ENCODE results near the gene NDRG2.

NDRG2 gene

DNA sequence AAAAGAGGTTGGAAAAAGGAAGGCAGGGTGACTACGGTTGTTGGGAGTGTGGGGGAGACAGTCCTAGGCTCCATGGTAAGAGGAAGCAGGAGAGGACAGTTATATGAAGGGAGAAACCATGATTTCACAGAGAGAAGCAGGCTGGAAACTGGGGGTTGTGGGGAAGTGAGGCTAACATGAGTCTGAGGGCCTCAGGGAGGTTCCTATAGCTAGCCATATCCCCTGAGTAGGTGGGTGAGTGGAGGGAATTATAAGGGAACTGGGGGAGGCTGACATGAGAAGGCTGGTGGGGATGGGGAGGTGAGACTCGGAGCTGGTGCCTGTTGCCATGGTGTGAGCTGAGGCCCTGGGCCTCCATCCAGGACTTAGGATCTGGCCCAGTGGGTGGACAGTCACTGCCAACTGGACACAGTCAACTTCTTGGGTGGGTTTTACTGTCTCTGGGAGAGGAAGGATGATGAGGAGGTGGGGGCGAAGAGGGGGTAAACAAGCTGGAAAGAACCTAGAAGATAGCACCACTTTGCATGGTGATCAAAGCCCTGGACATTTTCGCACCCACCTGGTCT lies 8.4 kb upstream of the NDRG2 start:
- DNase-seq (ENCODE audit: low read depth, low spot score), result no peak

DNA sequence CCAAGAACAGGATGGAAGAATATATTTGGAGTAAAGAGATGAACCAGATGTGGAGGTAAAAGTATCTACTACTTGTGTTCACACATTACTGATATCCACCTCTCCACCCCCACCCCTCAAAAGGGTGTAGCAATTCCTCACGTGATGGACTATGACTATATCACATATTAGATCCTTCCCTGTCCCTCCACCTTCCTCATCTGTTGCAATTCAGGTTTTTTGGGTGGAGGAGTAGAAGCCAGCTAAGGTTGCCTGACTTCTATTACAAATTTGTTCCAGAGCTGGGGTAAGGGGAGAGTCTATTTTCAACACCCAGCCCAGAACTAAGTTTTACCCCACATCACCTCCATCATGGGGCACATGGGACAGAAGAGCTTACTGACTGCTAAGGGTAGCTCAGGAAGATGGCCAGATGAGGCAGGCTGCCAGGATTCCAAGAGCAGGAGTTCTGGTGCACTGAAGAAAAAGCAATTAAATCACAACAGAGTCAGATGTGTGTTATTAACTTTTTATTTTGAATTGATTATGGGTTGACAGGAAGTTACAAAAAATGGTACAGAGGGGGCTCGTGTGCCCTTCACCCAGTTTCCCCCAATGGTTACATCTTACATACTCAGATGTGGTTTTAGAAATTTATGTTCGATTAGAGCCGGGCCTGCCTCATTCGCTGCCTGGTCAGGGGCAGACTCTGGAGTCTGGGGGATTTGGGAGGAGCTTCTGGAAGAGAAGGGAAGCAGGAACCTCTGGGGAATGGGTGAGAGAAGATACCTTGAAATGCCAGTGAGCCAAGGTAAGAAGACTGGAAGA lies 7.7 kb upstream of the NDRG2 start:
- DNase-seq (ENCODE audit: low read depth, low spot score), result no peak

DNA sequence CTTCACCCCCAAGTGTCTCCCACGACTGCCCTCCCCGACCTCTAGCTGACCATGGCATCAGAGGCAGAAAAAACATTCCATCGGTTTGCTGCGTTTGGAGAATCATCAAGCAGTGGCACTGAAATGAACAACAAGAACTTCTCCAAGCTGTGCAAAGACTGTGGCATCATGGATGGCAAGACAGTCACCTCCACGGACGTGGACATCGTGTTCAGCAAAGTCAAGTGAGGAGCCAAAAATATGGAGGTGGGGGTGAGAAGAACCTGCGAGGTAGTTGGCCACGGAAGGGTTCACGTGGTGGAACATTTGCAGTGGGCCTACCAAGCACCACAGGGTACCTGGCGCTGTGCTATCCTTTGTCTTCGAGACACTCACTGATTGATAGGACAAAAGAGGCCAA lies 5.7 kb upstream of the NDRG2 start:
- DNase-seq (ENCODE audit: low read depth, low spot score), result no peak

DNA sequence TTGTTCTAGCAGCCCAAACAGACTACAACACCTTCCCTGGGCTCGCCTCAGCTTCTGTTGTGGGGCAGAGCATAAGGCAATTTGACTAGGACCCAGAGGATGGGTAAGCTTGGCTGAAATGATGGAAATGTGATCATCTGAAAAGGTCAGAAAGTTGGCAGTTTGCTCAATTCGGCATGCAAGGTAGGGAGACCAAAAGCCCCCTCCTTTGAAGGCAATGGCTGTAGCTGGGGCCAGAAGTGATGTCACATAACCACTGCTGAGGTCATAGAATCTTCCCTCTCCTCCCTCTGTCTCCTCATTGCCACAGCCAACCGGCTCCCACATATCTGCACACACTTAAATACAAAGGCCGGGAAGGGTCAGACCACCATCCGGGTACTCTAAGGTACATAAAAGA lies 5.1 kb upstream of the NDRG2 start, which contains the start of gene TPPP2:
Gene TPPP2 (plus strand): TSS at position 301 of the 400 bp plus-strand sequence. CDS start 365 bp downstream, outside the sequence.
- no peak for DNase-seq (ENCODE audit: low read depth, low spot score)

DNA sequence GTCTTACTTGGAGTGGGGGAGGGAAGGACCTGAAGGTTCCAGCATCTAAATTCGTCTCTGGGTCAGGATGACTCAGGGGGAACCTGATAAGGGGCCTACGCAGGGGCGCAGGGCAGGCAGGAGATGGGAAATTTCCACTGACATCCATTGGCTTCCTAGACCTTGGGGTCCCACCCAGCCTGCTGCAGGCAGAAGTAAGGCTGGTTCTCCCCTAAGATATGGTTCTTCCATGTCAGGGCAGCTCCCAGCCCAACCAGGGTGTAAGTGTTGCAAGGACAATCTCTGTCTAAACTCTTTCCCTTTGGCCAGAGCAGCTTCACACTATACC lies 2.1 kb upstream of the NDRG2 start:
- DNase-seq (ENCODE audit: low read depth, low spot score), result no peak

DNA sequence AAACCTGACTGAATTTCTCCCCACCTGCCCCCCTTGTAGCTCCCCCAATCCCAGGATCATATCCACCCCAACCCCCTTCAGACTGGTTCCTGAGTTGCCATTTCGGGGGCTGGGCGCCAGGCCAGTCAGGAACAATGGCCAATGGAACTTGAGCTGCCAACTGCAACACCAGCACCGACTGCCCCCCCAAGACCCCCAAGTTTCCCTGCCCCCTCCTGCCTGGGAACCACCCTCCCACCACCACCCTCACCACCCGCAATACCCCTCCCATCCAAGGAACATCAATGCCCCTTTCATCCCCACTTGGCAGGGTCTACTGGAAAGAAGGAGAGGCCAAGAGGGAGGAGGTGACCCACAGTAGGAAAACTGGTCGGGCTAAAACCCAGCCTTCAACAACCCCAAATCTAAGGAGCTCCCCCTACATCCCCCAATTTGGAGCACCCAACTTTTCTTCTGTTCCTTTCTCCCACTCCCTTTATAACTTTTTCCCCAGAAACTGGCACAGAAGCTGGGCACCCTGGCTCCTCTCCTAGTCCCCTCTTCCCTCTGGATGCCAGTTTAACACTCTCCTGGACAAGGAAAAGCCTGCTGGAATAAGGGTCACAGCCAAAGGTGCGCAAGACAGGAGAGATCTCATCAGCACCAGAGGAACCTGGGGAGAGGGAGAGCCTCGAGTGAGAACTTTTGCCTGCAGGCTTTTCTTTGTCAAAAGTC lies 1.6 kb upstream of the NDRG2 start:
- DNase-seq (ENCODE audit: low read depth, low spot score), result no peak

DNA sequence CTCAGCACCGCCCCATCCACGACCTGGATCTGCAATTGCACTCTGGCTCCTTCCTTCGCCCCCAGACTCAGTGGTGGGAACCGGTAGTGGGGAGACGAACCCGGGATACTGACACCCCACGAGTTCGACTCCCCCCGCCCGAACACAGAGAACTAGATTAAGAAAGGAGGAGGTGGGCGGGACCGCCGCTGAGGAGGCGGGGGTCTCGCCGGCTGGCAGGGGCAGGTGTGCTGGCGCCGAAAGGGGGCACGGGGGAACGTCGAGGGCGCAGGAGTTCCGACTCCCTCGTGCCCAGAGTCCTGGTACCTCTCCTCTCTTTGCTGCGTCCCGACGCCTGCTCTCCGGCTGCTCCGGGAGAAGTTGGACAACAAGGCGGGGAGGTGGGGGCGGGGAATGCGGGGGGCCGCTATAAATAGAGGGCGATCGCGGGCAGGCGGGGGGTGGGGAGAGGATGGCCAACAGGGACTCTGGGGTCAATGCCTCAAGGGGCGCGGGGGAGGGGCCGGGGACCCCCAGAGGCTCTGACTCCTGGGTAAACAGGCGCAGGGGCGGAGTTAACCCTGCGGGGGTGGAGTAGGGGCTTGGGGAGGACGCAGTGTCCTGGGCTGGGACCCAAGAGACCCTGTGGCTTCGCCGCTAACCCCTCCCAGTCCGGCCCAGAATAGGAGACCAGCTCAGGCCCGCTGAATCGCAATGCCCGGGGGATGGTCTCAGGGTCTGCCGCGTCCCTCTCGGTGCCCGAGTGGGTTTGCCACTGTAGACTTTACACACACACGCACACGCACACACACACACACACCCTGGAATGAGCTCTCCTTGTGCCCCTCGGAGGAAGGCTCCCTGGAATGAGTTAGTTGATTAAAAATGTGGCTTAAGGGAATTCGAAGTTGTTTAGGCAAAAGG lies 761 bp upstream of the NDRG2 start:
- no peak for DNase-seq (ENCODE audit: low read depth, low spot score)

DNA sequence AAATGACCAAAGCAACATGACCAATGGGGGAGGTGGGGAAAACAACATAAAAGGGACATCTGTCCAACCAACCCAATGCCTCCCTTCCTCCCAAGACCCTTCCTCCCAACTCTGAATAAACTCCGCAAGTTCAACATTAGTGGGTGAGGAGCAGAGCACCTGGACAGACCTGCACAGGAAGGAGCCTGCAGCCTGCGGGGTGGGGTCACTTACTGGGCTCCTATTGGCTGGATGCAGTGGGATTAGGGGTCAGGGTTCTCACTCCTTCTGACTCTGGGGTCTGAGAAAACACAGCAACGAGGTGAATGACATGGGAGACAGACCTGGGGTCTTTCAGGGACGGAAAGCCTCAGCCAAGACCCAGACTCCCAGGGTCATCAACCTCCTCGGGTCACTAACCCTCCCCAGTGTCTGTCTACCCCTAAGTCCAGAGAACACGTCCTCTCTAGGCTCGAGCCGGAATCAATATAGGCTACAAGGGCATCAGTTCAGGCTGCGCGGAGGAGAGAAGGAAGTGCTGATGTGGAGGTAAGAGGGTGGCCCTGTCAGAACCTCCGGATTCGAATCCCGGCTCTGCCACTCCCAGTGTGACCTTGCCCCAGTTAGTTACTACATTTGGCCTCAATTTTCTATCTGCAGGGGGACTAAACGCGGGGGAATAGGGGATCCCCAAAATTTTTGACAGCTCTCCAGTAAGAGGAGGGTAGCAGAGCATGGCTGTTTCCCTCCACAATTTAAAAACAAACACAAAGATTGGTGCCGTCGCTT lies 860 bp downstream of the NDRG2 start:
- DNase-seq (ENCODE audit: low read depth, low spot score), result no peak

DNA sequence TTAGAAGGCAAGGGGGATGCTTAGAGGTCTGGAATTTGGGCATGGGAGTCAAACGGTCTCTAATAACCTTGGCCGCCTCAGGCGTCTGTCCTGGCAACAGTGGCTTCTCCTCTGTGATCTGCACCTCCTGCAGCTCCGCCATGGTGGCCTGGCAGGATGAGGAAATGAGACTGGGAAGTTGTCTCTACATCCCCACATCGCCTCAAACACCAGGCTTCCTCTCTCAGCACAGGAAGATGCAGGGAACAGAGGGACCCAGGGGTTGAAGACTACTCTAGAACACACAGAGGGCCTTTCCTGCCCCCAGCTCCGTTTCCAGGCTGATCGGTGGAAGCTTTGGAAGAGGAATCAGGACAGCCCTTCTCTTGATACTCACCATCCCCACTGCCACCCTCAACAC lies 1.7 kb downstream of the NDRG2 start:
- DNase-seq (ENCODE audit: low read depth, low spot score), result no peak

DNA sequence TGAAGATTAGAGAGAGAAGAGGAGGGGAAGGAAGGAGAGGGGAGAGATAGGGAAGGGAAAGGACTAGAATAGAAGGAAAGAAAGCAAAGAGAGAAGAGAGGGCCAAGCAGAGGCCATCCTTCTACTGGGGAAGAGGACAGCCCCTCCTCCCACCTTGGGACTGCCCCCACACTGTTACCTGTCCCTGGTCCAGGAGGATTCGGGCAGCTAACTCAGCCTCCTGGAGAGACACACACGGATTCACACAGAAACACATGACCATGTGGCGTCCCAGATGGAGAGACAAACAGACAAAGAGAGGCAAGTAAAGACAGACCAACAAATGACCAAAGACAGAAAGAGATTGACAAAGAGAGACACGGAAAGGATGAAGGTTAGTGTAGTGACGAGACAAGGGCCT lies 2.2 kb downstream of the NDRG2 start:
- no peak for DNase-seq (ENCODE audit: low read depth, low spot score)

DNA sequence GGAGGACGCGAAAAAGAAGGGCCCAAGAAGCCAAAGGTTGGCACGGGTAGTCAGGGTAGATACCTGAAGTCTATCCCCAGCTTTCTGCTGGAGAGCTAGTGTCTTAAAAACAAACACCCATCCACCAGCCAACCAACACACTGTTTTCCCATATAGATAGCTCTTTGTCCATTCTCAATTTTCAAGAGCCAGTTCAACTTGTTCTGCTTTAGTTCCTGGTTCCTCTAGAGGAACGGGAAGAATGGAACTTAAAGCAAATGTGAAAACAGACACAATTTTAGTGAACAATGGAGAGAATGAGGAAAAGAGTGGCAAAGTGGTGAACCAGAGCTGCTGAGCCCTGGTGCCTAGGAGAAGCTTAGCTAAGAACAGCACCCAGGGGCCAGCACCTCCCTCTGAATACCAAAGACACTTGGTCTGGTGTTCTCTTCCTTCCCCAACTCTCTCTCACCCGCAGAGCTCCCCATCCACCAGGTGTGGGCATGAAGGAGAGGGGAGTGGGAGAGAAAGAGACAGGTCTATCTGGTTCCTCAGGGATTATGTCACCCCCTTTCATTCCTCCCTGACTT lies 3.8 kb downstream of the NDRG2 start:
- DNase-seq (ENCODE audit: low read depth, low spot score), result no peak

DNA sequence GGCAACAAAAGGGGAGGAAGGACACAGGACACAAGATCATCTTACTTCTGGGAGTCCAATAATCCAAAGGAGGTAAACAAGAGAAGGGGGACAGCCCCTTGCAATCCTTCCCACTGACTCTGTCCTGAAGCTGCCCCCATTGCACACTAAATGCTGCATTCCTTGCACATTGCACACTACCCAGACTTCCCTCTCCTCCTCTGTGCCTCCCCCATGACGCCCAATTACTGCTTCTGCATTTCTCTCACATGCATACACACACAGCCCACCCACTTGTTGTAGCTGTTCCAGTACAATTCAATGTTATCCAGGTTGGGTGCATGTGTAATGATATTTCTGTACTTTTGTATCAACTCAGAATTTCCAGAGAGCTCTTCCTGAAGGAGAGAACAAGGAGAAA lies 5.5 kb downstream of the NDRG2 start:
- DNase-seq (ENCODE audit: low read depth, low spot score), result no peak

DNA sequence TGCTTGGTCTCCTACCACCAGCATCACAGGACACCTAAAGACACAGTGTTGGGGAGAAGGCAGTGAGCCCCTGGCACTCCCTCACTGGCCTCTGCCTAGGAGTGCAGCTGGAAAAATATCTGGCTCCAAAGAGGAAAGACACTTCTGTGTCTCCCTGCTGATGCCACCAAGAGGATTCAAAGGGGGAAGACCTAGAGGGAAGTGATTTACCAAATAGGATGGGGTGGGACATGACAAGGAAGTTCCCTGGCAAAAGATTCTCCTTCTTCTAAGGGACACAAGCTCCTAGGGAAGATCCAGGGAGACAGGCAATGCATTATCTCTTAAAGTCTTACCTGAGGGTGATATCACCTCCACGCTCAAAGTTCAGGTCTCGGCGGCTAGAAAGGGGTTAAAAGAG lies 6.1 kb downstream of the NDRG2 start:
- DNase-seq (ENCODE audit: low read depth, low spot score), result no peak

DNA sequence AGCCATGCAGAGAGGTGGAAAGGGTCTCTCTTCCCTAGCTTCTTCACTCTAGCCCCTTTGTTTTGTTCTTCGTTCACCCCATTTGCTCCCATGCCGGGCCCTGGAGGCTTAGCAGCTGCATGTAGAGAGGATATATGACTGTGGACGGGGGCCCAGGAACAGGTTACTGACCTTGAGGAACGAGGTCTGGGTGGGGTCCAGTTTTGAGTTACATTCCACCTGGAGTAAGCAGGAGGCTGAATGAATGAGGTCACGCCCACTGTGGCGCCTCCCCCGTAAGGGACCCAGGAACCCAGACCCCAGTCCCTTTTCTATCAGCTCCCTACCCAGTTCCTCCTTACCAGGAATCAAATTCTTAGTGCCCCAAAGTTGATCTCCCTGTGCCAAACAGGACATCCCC lies 6.6 kb downstream of the NDRG2 start:
- DNase-seq (ENCODE audit: low read depth, low spot score), result no peak

DNA sequence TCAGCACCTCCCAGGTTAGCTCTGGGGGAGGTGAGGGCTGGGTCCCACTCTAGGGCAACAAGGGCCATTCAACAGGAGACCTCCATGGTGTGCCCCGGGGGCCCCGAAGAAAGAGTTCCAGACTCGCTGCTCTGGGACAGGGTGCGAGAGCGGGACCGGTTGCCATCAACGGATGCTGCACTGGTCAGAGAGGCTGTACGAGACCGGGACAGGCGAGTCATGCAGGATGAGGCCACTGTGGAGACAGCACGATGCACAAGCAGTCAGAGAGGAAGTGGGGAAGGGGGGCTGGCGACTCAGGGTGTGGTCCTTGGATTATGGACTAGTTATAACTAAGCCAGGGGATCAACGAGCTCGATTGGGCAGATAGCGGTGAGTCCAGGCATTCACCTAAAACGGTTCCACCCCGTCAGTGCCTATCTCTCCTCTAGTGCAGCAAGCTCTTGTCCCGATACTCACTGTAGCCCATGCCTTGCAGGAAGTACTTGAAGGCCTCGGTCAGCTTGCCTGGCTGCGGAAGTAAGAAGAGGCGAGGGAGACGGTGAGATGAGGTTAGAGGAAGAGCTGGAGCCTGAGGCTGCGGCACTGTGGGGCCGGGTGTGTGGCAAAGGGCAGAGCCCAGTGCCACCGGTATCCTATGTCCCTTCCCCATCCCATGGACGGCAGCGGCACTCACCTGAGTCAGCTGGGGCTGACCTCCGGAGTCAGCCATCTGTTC lies 7.2 kb downstream of the NDRG2 start:
- DNase-seq (ENCODE audit: low read depth, low spot score), result no peak

DNA sequence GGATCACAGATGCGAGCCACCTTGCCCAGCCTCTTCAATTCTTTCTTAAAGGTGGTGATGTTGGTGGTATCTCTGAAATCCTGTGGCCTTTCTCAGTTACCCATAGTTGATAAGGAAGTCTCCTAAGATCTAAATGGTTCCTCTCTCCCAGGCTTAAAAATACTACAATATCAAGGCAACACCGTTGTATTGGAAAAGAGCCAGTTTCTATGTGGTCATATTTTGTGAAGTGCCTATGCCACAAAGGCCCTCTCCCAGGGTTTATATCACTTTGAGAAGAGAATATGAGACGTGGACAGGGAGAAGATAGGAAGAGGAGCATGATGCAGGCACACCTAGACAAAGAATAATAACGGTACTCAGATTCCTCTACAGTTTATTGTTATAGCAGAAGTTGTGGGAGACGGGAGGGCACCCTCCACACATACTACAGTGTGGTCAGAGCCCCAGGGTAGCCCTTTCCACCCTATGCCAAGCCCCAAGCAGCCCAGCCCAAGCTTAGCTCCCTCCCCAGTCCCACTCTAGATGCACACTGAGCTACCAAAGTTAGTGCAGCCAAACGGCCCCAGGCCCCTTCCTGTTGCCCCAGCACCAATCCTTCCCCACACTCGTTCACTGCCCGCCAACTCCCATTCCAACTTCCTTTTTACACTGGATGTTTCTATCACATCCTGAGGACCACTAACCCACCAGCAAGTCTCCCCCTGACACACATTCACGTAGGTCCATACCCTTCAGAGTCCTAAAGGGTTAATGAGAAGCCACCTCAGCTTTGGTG lies 8.3 kb downstream of the NDRG2 start:
- DNase-seq (ENCODE audit: low read depth, low spot score), result no peak

DNA sequence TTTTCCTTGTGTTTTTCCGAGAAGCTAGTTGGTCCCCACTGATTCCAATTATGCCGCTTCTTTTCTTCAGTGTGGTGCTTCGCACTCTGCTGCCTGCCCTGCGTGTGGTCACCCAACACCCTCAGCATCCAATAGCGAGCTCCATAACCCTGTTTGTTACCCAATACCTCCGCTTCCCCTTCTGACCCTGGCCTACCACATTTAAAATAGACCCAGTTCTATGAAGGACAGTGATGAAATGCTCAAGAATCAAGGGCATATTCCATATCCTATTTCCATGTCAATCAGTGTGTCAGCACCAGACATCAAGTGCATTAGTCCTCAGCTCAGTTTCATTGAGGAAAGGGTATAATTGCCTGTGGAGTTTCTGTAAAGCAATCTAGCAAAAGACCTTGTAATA lies 9.5 kb downstream of the NDRG2 start:
- no peak for DNase-seq (ENCODE audit: low read depth, low spot score)

DNA sequence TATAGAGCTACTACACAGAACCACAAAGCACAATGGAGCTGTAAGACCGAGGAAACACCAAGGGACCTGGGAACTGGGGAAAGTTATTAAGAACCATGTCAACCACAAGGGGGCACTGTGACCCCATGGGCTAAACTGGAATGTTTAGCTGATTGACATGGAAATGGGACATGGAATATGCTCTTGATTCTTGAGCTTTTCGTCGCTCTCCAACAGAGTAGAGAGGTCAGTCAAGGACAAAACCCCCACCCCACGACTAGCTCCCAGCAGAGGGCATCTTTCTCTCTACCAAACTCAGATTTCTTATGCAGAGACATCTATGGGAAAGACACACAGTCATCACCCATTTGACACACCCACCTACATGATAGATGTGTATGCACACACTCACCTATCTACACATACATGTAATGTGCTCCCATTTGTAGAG lies 10.1 kb downstream of the NDRG2 start:
- DNase-seq (ENCODE audit: low read depth, low spot score), result peak; percentile 83

DNA sequence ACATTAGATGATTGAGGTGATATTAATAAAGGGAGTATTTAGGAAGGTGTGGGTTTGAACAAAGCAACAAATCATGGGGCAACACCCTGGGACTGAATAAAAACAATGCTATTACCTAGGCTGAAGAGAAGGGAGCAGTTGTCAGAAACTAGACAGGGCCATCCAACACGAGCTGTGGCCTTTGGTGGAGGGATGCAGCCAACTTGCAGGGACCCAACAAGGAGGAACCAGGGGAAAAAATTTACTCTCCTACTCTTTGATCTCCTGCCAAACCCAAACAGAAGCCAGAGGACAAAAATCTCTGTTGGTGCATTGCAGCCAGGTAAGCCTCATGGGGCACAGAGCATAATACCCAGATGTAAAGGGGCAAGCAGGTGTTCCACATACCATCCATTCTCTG lies 13.7 kb downstream of the NDRG2 start:
- DNase-seq (ENCODE audit: low read depth, low spot score), result no peak
